H9 (cell line): ENCODE results near the gene ZNF608. TPM values are rescaled to one million over a fixed set of nuclear protein-coding genes. Genes with fewer than 3 reads are reported as not detected.

ENCODE experiments used
- DNase-seq: peaks from one replicate; pipeline ENCODE4 v3.0.0-alpha.2; 2017
- H2AFZ ChIP-seq: one replicate; pipeline ENCODE4 v1.6.1; 2013; ENCODE audit warnings: mild to moderate bottlenecking, low read length, control low read depth, moderate library complexity
- H2AK5ac ChIP-seq: 2 replicates; pipeline ENCODE4 v1.6.1; 2013; ENCODE audit warnings: low read length, control low read depth, mixed read lengths; ENCODE audit not compliant: insufficient read length
- H2BK120ac ChIP-seq: one replicate; pipeline ENCODE4 v1.6.1; 2013; ENCODE audit warnings: low read depth, mild to moderate bottlenecking, low read length, control low read depth, inconsistent platforms; ENCODE audit not compliant: poor library complexity, severe bottlenecking
- H2BK12ac ChIP-seq: 2 replicates; pipeline ENCODE4 v1.6.1; 2013; ENCODE audit warnings: low read length, control low read depth, mixed read lengths, low read depth; ENCODE audit not compliant: insufficient read length
- H2BK15ac ChIP-seq: 2 replicates; pipeline ENCODE4 v1.6.1; 2013; ENCODE audit warnings: low read depth, low read length, control low read depth
- H2BK20ac ChIP-seq: one replicate; pipeline ENCODE4 v1.6.1; 2013; ENCODE audit warnings: low read depth, mild to moderate bottlenecking, low read length, control low read depth, inconsistent platforms; ENCODE audit not compliant: poor library complexity, severe bottlenecking
- H2BK5ac ChIP-seq: 2 replicates; pipeline ENCODE4 v1.6.1; 2013; ENCODE audit warnings: low read length, control low read depth, mixed read lengths; ENCODE audit not compliant: insufficient read length
- H3K14ac ChIP-seq: 2 replicates; pipeline ENCODE4 v1.6.1; 2013; ENCODE audit warnings: low read length, control low read depth; ENCODE audit not compliant: insufficient read depth
- H3K18ac ChIP-seq: 2 replicates; pipeline ENCODE4 v1.6.1; 2013; ENCODE audit warnings: low read depth, mild to moderate bottlenecking, mixed read lengths, low read length, control low read depth; ENCODE audit not compliant: insufficient read length
- H3K23ac ChIP-seq: 2 replicates; pipeline ENCODE4 v1.6.1; 2013; ENCODE audit warnings: low read length, control low read depth, mixed read lengths, low read depth; ENCODE audit not compliant: insufficient read length
- H3K23me2 ChIP-seq: 2 replicates; pipeline ENCODE4 v1.6.1; 2013; ENCODE audit warnings: low read depth, mild to moderate bottlenecking, mixed read lengths, low read length, control low read depth; ENCODE audit not compliant: insufficient read length, poor library complexity, severe bottlenecking
- H3K27ac ChIP-seq: 2 replicates; pipeline ENCODE4 v1.5.1; 2013; ENCODE audit warnings: low read length, control low read depth, mixed read lengths, low read depth; ENCODE audit not compliant: insufficient read length
- H3K27me3 ChIP-seq: 2 replicates; pipeline ENCODE4 v1.6.1; 2013; ENCODE audit warnings: low read length, control low read depth, inconsistent platforms; ENCODE audit not compliant: insufficient read depth
- H3K4ac ChIP-seq: 2 replicates; pipeline ENCODE4 v1.6.1; 2013; ENCODE audit warnings: low read depth, mild to moderate bottlenecking, control low read depth, inconsistent platforms, low read length, moderate library complexity
- H3K4me1 ChIP-seq: 2 replicates; pipeline ENCODE4 v1.6.1; 2013; ENCODE audit warnings: low read length, control low read depth, inconsistent platforms; ENCODE audit not compliant: insufficient read depth
- H3K4me2 ChIP-seq: 2 replicates; pipeline ENCODE4 v1.6.1; 2013; ENCODE audit warnings: low read length, control low read depth, mixed read lengths; ENCODE audit not compliant: insufficient read length, insufficient read depth
- H3K56ac ChIP-seq: 2 replicates; pipeline ENCODE4 v1.6.1; 2013; ENCODE audit warnings: low read depth, mild to moderate bottlenecking, mixed read lengths, low read length, control low read depth; ENCODE audit not compliant: insufficient read length
- H3K79me1 ChIP-seq: 2 replicates; pipeline ENCODE4 v1.6.1; 2013; ENCODE audit warnings: low read depth, mild to moderate bottlenecking, moderate library complexity, low read length, control low read depth, inconsistent platforms; ENCODE audit not compliant: insufficient read depth, poor library complexity, severe bottlenecking
- H3K79me2 ChIP-seq: 2 replicates; pipeline ENCODE4 v1.6.1; 2013; ENCODE audit warnings: low read length, control low read depth, inconsistent platforms; ENCODE audit not compliant: insufficient read depth
- H3K9ac ChIP-seq: 2 replicates; pipeline ENCODE4 v1.6.1; 2013; ENCODE audit warnings: low read length, control low read depth, mixed read lengths; ENCODE audit not compliant: insufficient read length; ENCODE audit errors: extremely low read depth
- H3K9me3 ChIP-seq: one replicate; pipeline ENCODE4 v1.6.1; 2013; ENCODE audit warnings: low read depth, low read length, inconsistent platforms; ENCODE audit not compliant: control insufficient read depth
- H3T11ph ChIP-seq: one replicate; pipeline ENCODE4 v1.6.1; 2013; ENCODE audit warnings: mild to moderate bottlenecking, low read length, control low read depth, inconsistent platforms
- H4K20me1 ChIP-seq: one replicate; pipeline ENCODE4 v1.6.1; 2013; ENCODE audit not compliant: control insufficient read depth, insufficient read length, insufficient read depth
- H4K5ac ChIP-seq: 2 replicates; pipeline ENCODE4 v1.6.1; 2013; ENCODE audit warnings: low read depth, mild to moderate bottlenecking, mixed read lengths, low read length, control low read depth; ENCODE audit not compliant: insufficient read length
- H4K8ac ChIP-seq: replicated peaks from 2 replicates; pipeline ENCODE4 v1.6.1; 2013; ENCODE audit warnings: low read length, control low read depth, mixed read lengths, low read depth; ENCODE audit not compliant: insufficient read length
- H4K91ac ChIP-seq: 2 replicates; pipeline ENCODE4 v1.6.1; 2013; ENCODE audit warnings: low read depth, mild to moderate bottlenecking, moderate library complexity, mixed read lengths, low read length, control low read depth; ENCODE audit not compliant: insufficient read length
- H3K27ac Mint-ChIP-seq, 3 experiments: 2 replicates in 2 of 3; 3 replicates in 1 of 3; pipeline ENCODE4 v1.8.0; 2020 to 2021; ENCODE audit warnings: mixed read lengths in 3 of 3, mild to moderate bottlenecking in 1 of 3, moderate library complexity in 1 of 3
- H3K27me3 Mint-ChIP-seq: 2 replicates; pipeline ENCODE4 v1.8.0; 2021; ENCODE audit warnings: low read depth, mild to moderate bottlenecking, moderate library complexity, mixed read lengths
- H3K36me3 Mint-ChIP-seq, 3 experiments: 2 replicates in 2 of 3; 3 replicates in 1 of 3; pipeline ENCODE4 v1.8.0; 2020 to 2021; ENCODE audit warnings: low read depth in 3 of 3, mixed read lengths in 3 of 3; ENCODE audit not compliant: insufficient read depth in 1 of 3
- H3K4me1 Mint-ChIP-seq, 2 experiments: 2 replicates each; pipeline ENCODE4 v1.8.0; 2020; ENCODE audit warnings: mixed read lengths in 2 of 2
- H3K4me3 Mint-ChIP-seq, 2 experiments: 2 replicates in 1 of 2; 3 replicates in 1 of 2; pipeline ENCODE4 v1.8.0; 2020 to 2021; ENCODE audit warnings: mild to moderate bottlenecking in 2 of 2, mixed read lengths in 2 of 2, moderate library complexity in 1 of 2
- H3K9me3 Mint-ChIP-seq, 2 experiments: 2 replicates in 1 of 2; 3 replicates in 1 of 2; pipeline ENCODE4 v1.8.0; 2020; ENCODE audit warnings: mild to moderate bottlenecking in 2 of 2, mixed read lengths in 2 of 2, moderate library complexity in 1 of 2
- WGBS: extraction: QIAGEN DNeasy Blood & Tissue Kit; methylation state at CpG from one replicate; pipeline ENCODE4 v1.1.7; 2013; ENCODE audit warnings: missing lambda C conversion rate, low lambda C conversion rate, mixed read lengths; ENCODE audit not compliant: insufficient read length; ENCODE audit errors: extremely low coverage; 5-methylcytosine and 5-hydroxymethylcytosine counted together
- total RNA-seq: library from RNA; stranded (reverse); gene quantifications from 2 replicates; pipeline ENCODE4 v1.2.1, GENCODE V29; 2021
- TF ChIP-seq, protein P1 (sequence below): fragments of 200-600 bp; sonication (generic); conservative IDR thresholded peaks from 3 replicates; pipeline ENCODE4 v1.8.0; 2021; ENCODE audit warnings: antibody characterized with exemption, mild to moderate bottlenecking

ZNF608 gene
- total RNA-seq, 1 experiment from 2014 or later: 67.0 TPM

GRCh38 chr5:124755565-124755964 lies 9.1 kb upstream of the ZNF608 start:
- no peak for DNase-seq
- Histone ChIP-seq H3K79me2 (no peaks in the 10 kb centered on the region), H2BK5ac (no peak overlapping the region), H3K18ac (no peak overlapping the region), H3K23me2 (no peaks in the 10 kb centered on the region), H2AK5ac (no peak overlapping the region), H2BK120ac (no peak overlapping the region), H3K56ac (no peak overlapping the region), H2BK12ac (no peak overlapping the region), H3K4me1 (peaks cover 6% of the 10 kb centered on the region; the same call in 1 of the 2 replicates), H3K27me3 (no peaks in the 10 kb centered on the region), H4K20me1 (no peaks in the 10 kb centered on the region), H2AFZ (no peak overlapping the region), H4K8ac (no peak overlapping the region), H3K9me3 (no peaks in the 10 kb centered on the region), H3K23ac (no peak overlapping the region), H3K4me2 (no peak overlapping the region), H2BK15ac (no peak overlapping the region), H2BK20ac (no peak overlapping the region), H3T11ph (no peak overlapping the region), H3K27ac (no peak overlapping the region), H3K9ac (no peak overlapping the region), H3K14ac (no peak overlapping the region), H3K79me1 (no peaks in the 10 kb centered on the region), H4K5ac (no peak overlapping the region), H4K91ac (no peak overlapping the region), H3K4ac (no peak overlapping the region)
- H3K36me3 Mint-ChIP-seq: 0 out of 7 replicates have a peak, but pooled peaks cover 0 to 8% (median 0%) of the 10 kb centered on the region in 3 experiments
- TF ChIP-seq, protein P1, sequence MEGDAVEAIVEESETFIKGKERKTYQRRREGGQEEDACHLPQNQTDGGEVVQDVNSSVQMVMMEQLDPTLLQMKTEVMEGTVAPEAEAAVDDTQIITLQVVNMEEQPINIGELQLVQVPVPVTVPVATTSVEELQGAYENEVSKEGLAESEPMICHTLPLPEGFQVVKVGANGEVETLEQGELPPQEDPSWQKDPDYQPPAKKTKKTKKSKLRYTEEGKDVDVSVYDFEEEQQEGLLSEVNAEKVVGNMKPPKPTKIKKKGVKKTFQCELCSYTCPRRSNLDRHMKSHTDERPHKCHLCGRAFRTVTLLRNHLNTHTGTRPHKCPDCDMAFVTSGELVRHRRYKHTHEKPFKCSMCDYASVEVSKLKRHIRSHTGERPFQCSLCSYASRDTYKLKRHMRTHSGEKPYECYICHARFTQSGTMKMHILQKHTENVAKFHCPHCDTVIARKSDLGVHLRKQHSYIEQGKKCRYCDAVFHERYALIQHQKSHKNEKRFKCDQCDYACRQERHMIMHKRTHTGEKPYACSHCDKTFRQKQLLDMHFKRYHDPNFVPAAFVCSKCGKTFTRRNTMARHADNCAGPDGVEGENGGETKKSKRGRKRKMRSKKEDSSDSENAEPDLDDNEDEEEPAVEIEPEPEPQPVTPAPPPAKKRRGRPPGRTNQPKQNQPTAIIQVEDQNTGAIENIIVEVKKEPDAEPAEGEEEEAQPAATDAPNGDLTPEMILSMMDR: no peak
- H3K9me3 Mint-ChIP-seq: peaks cover 0 to 3% of the 10 kb centered on the region in 2 experiments; a peak in 1 of 5 replicates
- WGBS: no CpG with 5 or more reads among the region's 3 CpGs
- H3K4me3 Mint-ChIP-seq: no peak overlapping the region
- peaks cover 27 to 31% of the 10 kb centered on the region in 2 experiments for H3K4me1 Mint-ChIP-seq
- peak overlapping the region in 2 of 3 experiments; percentile 29 to 51; a peak in 1 of 7 replicates for H3K27ac Mint-ChIP-seq
- H3K27me3 Mint-ChIP-seq: no peaks in the 10 kb centered on the region
